MG63 (cell line): ENCODE measurements around the gene SMCR8. TPM values are rescaled to one million over a fixed set of nuclear protein-coding genes. Genes with fewer than 3 reads are reported as not detected.
"Not testable (repeated sequence)": the region's sequence is repeated elsewhere in the genome, so short reads cannot be mapped to it uniquely, and the experiment has no call there.

Source experiments
- DNase-seq: peaks from one replicate; pipeline ENCODE4 v3.0.0-alpha.2; 2020
- H3K27me3 ChIP-seq: fragments of 250-450 bp; sonication (Bioruptor Pico); 2 replicates; pipeline ENCODE4 v1.5.1; 2020; ENCODE audit warnings: mild to moderate bottlenecking, moderate library complexity
- H3K36me3 ChIP-seq: fragments of 250-450 bp; sonication (Bioruptor Pico); 2 replicates; pipeline ENCODE4 v1.5.1; 2020; ENCODE audit warnings: mild to moderate bottlenecking, moderate library complexity
- H3K4me3 ChIP-seq: fragments of 250-450 bp; sonication (Bioruptor Pico); 2 replicates; pipeline ENCODE4 v1.5.1; 2020; ENCODE audit warnings: mild to moderate bottlenecking, moderate library complexity
- H3K9me3 ChIP-seq: fragments of 250-450 bp; sonication (Bioruptor Pico); 2 replicates; pipeline ENCODE4 v1.5.1; 2020; ENCODE audit warnings: mild to moderate bottlenecking, moderate library complexity
- total RNA-seq: library from RNA; depleted of rRNA; stranded (reverse); fragments of >200 nt; shearing (Covaris generic); gene quantifications from 2 replicates; pipeline ENCODE4 v1.2.3, GENCODE V29; 2014; ENCODE audit warnings: low replicate concordance

SMCR8 gene
- total RNA-seq, 1 experiment from 2014 or later = 5.2 TPM

GRCh38 chr17:18303206-18303605 lies 11.9 kb upstream of the SMCR8 start:
- H3K9me3 ChIP-seq, H3K4me3 ChIP-seq, H3K27me3 ChIP-seq, DNase-seq: not testable (repeated sequence)
- H3K36me3 ChIP-seq = peaks cover 26% of the 10 kb centered on the region

- no peak for DNase-seq
- Histone ChIP-seq H3K36me3 (peaks cover 28% of the 10 kb centered on the region), H3K4me3 (no peak overlapping the region), H3K9me3 (no peaks in the 10 kb centered on the region), H3K27me3 (no peaks in the 10 kb centered on the region)
These were observed 5.9 kb upstream of the SMCR8 start for GRCh38 chr17:18309202-18309601.

- Histone ChIP-seq H3K36me3 (peaks cover 22% of the 10 kb centered on the region), H3K27me3 (no peaks in the 10 kb centered on the region), H3K9me3 (no peaks in the 10 kb centered on the region), H3K4me3 (peak overlapping the region; percentile 86)
- peak; percentile 7 for DNase-seq
These were observed 898 bp upstream of the SMCR8 start for GRCh38 chr17:18314059-18314730.

DNA sequence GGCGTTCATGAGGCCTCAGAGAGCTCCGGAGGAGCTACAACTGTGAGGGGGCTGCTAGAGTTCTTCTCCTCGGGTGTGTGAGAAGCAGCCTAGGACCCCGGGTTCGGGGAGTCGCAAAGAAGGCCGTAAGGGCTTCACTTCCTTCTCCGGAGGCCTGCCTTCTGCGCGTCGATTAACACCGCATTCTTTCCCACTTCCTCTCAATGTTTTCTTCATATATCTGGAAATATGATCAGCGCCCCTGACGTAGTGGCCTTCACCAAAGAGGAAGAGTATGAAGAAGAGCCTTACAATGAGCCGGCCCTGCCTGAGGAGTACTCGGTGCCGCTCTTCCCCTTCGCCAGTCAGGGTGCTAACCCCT lies 449 bp downstream of the SMCR8 start:
- Histone ChIP-seq H3K4me3 (peak overlapping the region; percentile 86), H3K9me3 (no peaks in the 10 kb centered on the region), H3K36me3 (peaks cover 22% of the 10 kb centered on the region), H3K27me3 (no peaks in the 10 kb centered on the region)
- no peak for DNase-seq

DNA sequence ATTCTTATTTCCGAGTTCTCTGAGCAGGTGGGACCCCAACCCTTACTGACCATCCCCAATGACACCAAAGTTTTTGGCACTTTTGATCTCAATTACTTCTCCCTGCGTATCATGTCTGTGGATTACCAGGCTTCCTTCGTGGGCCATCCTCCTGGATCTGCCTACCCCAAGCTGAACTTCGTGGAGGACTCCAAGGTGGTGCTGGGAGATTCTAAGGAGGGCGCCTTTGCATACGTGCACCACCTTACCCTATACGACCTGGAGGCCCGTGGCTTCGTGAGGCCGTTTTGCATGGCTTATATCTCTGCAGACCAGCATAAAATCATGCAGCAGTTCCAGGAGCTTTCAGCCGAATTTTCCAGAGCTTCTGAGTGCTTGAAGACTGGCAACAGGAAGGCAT lies 868 bp downstream of the SMCR8 start:
- Histone ChIP-seq H3K27me3 (no peaks in the 10 kb centered on the region), H3K36me3 (peaks cover 22% of the 10 kb centered on the region), H3K4me3 (peak overlapping the region; percentile 86), H3K9me3 (no peaks in the 10 kb centered on the region)
- no peak for DNase-seq

- Histone ChIP-seq H3K36me3 (peaks cover 9% of the 10 kb centered on the region), H3K9me3 (no peaks in the 10 kb centered on the region), H3K4me3 (no peak overlapping the region), H3K27me3 (no peaks in the 10 kb centered on the region)
- DNase-seq = no peak
These were observed 3.0 kb downstream of the SMCR8 start for GRCh38 chr17:18318117-18318516.

DNA sequence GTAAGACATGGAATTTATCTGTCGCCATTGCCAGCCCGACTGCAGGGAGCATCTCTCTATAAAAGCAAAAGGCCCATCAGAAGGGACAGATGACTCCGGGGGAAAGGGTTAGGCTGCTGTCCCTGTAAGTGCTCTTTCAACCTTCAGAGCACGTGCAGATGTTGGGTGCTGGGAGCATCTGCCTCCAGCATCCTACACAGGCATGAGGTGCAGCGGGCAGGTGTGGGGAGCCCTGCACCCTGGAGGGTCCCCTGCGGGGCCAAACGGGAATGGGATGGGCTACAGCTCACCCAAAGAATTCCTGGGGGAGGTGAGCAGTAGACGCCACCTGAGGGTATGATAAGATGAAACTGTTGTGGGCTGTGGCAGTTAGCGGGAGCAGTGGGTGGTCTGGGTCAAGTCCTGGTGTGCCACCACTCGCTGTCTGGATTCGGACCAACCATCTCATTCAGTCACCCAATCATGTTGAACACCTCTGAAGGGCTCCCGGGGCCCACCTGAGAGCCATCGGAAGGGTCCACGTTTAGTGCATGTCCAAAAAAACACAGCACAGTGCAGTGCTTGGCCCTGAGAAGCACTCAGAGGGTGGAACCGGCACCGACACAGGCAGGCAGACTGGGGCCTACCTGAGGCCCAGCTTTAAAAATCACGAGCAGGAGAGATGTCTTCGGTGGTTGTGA lies 3.8 kb downstream of the SMCR8 start:
- Histone ChIP-seq H3K4me3 (no peak overlapping the region), H3K27me3 (no peaks in the 10 kb centered on the region), H3K36me3 (peaks cover 9% of the 10 kb centered on the region), H3K9me3 (no peaks in the 10 kb centered on the region)
- DNase-seq = no peak

GRCh38 chr17:18319604-18320256 lies 4.6 kb downstream of the SMCR8 start:
- no peaks in the 10 kb centered on the region for H3K27me3 ChIP-seq
- no peak overlapping the region for H3K4me3 ChIP-seq
- DNase-seq = no peak
- no peaks in the 10 kb centered on the region for H3K9me3 ChIP-seq
- peaks cover 9% of the 10 kb centered on the region for H3K36me3 ChIP-seq

GRCh38 chr17:18320301-18320700 lies 5.2 kb downstream of the SMCR8 start:
- Histone ChIP-seq H3K27me3 (no peaks in the 10 kb centered on the region), H3K36me3 (peaks cover 9% of the 10 kb centered on the region), H3K4me3 (no peak overlapping the region), H3K9me3 (no peaks in the 10 kb centered on the region)
- no peak for DNase-seq

- no peak for DNase-seq
- Histone ChIP-seq H3K4me3 (no peak overlapping the region), H3K36me3 (peaks cover 9% of the 10 kb centered on the region), H3K27me3 (no peaks in the 10 kb centered on the region), H3K9me3 (no peaks in the 10 kb centered on the region)
These were observed 6.2 kb downstream of the SMCR8 start for GRCh38 chr17:18321309-18321708.

DNA sequence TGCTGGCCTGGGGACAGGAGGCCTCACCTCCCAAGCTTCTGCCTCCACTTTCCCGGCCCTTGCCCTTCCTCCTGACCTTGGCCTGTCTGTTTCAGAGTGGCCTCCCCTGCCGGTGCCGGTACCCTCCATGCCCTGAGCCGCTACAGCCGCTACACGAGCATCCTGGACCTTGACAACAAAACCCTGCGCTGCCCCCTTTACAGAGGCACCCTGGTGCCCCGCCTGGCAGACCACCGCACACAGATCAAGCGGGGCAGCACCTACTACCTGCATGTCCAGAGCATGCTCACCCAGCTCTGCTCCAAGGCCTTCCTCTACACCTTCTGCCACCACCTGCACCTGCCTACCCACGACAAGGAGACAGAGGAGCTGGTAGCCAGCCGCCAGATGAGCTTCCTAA lies 7.4 kb downstream of the SMCR8 start:
- peaks cover 3% of the 10 kb centered on the region; the same call in 1 of the 2 replicates for H3K36me3 ChIP-seq
- H3K27me3 ChIP-seq = no peaks in the 10 kb centered on the region
- H3K9me3 ChIP-seq = no peaks in the 10 kb centered on the region
- no peak overlapping the region for H3K4me3 ChIP-seq
- no peak for DNase-seq

DNA sequence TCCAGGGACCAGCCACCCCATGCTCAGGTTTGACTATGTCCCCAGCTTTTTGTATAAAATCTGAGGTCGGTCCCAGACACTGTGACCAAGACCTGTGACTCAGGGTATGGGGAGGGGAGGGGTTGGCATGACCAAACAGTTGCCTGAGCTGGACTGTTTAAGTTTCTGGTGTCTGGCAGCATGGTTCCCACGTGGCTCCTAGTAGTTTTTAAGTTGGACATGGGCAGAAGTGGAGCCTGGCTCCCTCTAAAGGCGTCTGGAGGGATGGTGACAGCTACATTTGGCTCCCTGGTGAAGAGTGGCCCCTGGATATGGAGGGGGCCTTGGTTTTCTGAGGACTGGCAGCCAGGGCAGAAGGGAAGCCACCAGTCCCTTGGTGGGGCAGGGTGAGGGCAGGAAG lies 7.9 kb downstream of the SMCR8 start:
- Histone ChIP-seq H3K9me3 (no peaks in the 10 kb centered on the region), H3K27me3 (no peaks in the 10 kb centered on the region), H3K36me3 (no peaks in the 10 kb centered on the region; the same call in 1 of the 2 replicates)

DNA sequence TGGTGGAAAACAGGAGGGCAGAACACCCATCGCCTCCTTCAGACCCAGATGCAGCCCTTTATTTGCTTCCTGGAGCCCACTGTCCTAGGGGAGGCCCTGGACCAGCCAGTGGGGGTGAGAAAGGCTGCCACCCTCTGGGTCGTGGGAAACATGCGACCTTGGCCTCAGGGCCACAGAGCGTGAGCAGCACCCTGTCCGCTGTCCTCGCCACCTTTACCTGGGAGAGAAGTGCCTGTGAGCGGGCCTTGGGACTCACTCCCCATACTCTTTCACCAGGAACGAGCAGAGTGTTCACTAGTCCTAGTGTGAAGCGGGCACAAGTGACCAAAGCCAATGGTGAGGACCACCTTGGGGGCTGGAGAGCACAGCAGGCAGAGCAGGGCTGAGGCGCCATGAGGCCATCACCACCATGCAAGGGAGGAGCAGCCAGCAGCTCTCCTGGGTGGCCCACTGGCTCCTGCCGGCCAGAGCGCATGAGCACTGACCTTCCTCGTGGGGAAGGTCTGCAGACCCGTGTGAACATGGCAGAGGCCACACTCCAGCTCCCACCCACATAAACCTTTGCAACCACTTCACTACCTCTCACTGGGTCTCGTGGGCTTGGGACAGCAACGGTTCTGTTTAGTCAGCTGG lies 8.5 kb downstream of the SMCR8 start:
- no peaks in the 10 kb centered on the region for H3K9me3 ChIP-seq
- no peak overlapping the region for H3K4me3 ChIP-seq
- H3K36me3 ChIP-seq = no peaks in the 10 kb centered on the region; the same call in 1 of the 2 replicates
- no peaks in the 10 kb centered on the region for H3K27me3 ChIP-seq
- DNase-seq = no peak

More for the DNA sequence above, 7.9 kb downstream of the SMCR8 start:
- H3K4me3 ChIP-seq = no peak overlapping the region
- DNase-seq = peak; percentile 8

DNA sequence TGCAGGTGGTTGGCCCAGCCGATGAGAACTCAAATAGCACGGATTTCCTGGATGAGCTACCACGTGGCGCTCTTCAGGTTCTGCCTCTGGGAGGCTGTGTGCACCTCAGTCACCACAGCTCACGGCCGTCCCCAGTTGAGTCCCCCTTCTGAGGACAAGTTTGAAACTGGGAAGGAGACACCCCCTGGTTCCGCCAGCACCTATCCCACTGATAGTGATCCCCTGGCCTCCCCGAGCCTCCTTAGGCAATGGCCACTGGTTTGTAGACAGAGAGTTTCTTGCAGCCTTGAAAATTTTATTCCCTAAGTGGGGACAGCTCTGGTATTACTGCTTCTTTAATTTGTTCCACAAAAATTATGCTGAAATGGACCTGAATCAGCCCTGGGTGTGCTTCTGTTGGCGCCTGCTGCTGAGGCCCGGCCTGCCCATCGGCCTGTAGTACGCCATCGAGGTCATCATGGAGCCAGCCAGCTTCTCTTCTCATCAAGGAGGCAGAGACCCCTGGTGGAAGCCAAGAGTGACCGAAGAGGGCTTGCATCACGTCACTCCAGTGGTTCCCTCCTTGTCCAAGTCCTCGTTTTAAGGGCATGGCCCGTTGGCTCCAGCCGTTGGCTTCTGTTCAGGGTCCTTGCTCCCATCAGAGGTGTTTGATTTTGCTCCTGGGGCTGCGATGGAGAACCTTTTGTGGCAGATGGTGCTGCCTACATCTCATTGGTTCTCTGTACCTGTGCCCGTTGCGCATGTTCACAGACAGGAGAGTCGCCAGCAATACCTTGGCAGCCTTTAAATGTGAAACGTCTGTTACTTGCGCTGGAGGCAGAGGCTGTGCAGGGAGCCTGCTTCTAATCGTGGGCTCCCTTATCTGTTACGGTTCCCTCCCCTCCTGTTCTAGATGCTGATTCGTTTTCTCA lies 9.3 kb downstream of the SMCR8 start:
- no peaks in the 10 kb centered on the region; the same call in 1 of the 2 replicates for H3K36me3 ChIP-seq
- no peaks in the 10 kb centered on the region for H3K27me3 ChIP-seq
- no peak overlapping the region for H3K4me3 ChIP-seq
- DNase-seq = no peak
- no peaks in the 10 kb centered on the region for H3K9me3 ChIP-seq

- H3K27me3 ChIP-seq = no peaks in the 10 kb centered on the region
- no peaks in the 10 kb centered on the region for H3K9me3 ChIP-seq
- no peak overlapping the region for H3K4me3 ChIP-seq
- no peaks in the 10 kb centered on the region; the same call in 1 of the 2 replicates for H3K36me3 ChIP-seq
- no peak for DNase-seq
These were observed 10.9 kb downstream of the SMCR8 start for GRCh38 chr17:18326039-18326438.

- Histone ChIP-seq H3K27me3 (no peaks in the 10 kb centered on the region), H3K4me3 (no peak overlapping the region)
These were observed 11.5 kb downstream of the SMCR8 start for GRCh38 chr17:18326572-18326971.

More at GRCh38 chr17:18326572-18326971, 11.5 kb downstream of the SMCR8 start:
- no peaks in the 10 kb centered on the region; the same call in 1 of the 2 replicates for H3K36me3 ChIP-seq
- DNase-seq = no peak
- no peaks in the 10 kb centered on the region for H3K9me3 ChIP-seq
